ENCODE results near the gene ZNF329.

ZNF329 gene

DNA sequence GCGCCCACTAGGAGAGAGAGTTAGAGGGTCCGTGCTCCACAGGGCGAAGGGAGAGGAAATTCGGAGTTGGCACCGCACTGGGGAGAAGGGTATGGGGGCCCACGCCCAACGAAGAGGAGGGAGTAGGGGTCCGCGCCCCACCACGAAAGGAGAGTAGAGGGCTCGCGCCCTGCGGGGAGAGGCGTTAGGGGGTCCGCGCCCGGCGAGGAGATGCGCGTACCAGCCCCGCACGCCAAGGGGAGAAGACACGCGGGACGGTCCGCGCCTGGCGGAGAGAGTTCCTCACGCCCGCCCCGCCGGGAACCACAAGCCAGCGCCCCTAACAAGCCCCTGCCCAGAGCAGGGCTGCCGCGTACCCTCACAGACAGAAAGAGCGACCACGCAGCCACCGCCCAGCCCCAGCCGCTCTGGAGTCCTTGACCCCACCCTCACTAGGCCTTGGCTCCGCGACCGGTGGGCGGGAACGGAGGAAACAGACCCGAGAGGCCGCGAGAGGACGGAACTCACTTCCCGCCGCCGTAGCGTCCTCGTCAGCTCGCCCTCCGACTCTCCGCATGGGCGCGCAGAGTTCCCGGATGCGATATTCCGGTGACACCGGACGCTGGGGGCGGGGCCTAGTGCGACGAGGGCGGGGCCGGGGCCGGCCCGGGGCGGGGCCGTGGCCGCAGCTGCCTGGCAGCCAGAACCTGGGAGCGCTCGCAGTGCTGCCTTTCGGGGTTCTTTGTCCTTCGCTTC lies 32.6 kb downstream of the ZNF329 start:
- TF ChIP-seq CTCF (IDR thresholded peaks at IDR 0.05; ENCODE audit: insufficient read depth, low read length) (no peak), SPI1 (IDR thresholded peaks at IDR 0.05; ENCODE audit: borderline replicate concordance, low read depth) (no peak)
- DNase-seq (ENCODE audit: low read depth in 1 of 2, low spot score in 1 of 2), result no peak
- no peaks in the 10 kb centered on the region for H3K27me3 ChIP-seq (ENCODE audit: insufficient read depth, poor library complexity, severe bottlenecking)
- no peak overlapping the region for H3K27ac ChIP-seq (replicated peaks)
- H3K4me3 ChIP-seq (replicated peaks; ENCODE audit: insufficient read depth, low read length), result no peak overlapping the region

- TF ChIP-seq SPI1 (IDR thresholded peaks at IDR 0.05; ENCODE audit: borderline replicate concordance, low read depth), result no peak
- TF ChIP-seq GABPA (IDR thresholded peaks at IDR 0.05; ENCODE audit: low read depth), result no peak
- no peaks in the 10 kb centered on the region for H3K27me3 ChIP-seq (ENCODE audit: insufficient read depth, poor library complexity, severe bottlenecking)
- H3K27ac ChIP-seq (replicated peaks), result no peak overlapping the region
- no peak overlapping the region for H3K4me3 ChIP-seq (replicated peaks; ENCODE audit: insufficient read depth, low read length)
- DNase-seq (ENCODE audit: low read depth in 1 of 2, low spot score in 1 of 2), result no peak
These were observed 42.1 kb downstream of the ZNF329 start for GRCh38 chr19:58108546-58108817.

DNA sequence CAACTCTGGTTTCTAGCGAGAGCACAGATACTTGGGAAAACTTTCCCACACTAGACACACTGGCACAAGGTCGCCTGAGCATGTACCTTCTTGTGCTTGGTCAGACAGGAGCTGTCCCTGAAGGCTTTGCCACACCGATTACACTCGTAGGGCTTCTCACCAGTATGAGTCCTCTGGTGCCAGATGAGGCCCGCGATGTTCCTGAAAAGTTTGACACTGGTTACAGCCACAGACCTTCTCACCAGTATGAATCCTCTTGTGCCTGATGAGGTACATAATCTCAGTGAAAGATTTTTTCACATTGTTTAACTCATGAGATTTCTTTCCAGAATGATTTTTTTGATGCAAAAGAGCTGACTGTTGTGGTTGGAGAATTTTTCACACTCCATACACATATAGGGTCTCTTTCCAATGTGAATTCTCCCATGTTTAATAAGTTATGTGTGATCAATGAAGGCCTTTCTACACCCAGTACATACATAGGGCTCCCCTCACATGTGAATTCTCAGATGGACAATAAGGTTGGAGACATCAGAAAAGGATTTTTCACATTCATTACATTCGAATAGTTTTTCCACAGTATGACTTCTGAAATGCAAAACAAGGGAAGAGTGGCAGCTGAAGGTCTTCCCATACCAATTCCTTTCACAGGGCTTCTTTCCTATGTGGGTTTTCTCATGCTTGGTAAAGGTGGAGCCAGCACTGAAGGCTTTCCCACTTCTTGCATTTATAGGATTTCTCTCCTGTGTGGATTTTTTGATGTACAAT lies 42.6 kb downstream of the ZNF329 start:
- TF ChIP-seq, protein P1, sequence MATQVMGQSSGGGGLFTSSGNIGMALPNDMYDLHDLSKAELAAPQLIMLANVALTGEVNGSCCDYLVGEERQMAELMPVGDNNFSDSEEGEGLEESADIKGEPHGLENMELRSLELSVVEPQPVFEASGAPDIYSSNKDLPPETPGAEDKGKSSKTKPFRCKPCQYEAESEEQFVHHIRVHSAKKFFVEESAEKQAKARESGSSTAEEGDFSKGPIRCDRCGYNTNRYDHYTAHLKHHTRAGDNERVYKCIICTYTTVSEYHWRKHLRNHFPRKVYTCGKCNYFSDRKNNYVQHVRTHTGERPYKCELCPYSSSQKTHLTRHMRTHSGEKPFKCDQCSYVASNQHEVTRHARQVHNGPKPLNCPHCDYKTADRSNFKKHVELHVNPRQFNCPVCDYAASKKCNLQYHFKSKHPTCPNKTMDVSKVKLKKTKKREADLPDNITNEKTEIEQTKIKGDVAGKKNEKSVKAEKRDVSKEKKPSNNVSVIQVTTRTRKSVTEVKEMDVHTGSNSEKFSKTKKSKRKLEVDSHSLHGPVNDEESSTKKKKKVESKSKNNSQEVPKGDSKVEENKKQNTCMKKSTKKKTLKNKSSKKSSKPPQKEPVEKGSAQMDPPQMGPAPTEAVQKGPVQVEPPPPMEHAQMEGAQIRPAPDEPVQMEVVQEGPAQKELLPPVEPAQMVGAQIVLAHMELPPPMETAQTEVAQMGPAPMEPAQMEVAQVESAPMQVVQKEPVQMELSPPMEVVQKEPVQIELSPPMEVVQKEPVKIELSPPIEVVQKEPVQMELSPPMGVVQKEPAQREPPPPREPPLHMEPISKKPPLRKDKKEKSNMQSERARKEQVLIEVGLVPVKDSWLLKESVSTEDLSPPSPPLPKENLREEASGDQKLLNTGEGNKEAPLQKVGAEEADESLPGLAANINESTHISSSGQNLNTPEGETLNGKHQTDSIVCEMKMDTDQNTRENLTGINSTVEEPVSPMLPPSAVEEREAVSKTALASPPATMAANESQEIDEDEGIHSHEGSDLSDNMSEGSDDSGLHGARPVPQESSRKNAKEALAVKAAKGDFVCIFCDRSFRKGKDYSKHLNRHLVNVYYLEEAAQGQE (IDR thresholded peaks at IDR 0.05; ENCODE audit: insufficient replicate concordance, low read depth), result no peak
- TF ChIP-seq SPI1 (IDR thresholded peaks at IDR 0.05; ENCODE audit: borderline replicate concordance, low read depth), result no peak
- TF ChIP-seq CTCF (IDR thresholded peaks at IDR 0.05; ENCODE audit: insufficient read depth, low read length), result no peak
- no peak for TF ChIP-seq POLR2AphosphoS5 (IDR thresholded peaks at IDR 0.05; ENCODE audit: low read depth)
- no peak for TF ChIP-seq GABPA (IDR thresholded peaks at IDR 0.05; ENCODE audit: low read depth)
- H3K4me3 ChIP-seq (replicated peaks; ENCODE audit: insufficient read depth, low read length), result no peak overlapping the region
- H3K27ac ChIP-seq (replicated peaks), result no peak overlapping the region
- H3K27me3 ChIP-seq (ENCODE audit: insufficient read depth, poor library complexity, severe bottlenecking), result no peaks in the 10 kb centered on the region
- DNase-seq (ENCODE audit: low read depth in 1 of 2, low spot score in 1 of 2), result no peak

DNA sequence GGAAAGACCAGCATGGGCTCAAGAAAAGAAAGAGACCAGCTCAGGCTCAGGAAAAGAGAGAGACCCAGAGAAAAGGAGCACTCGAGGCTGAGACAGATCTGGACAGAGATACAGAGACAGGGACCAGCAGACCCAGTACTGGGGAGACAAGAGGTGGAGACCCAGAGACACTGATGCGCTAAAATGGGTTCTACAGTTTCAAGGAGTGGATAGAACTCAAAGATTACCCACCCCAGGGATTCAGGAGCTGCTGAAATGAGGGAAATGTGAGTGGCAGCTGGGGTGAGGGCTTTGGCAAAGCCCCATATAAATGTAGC lies 51.9 kb downstream of the ZNF329 start:
- no peak for TF ChIP-seq POLR2AphosphoS5 (IDR thresholded peaks at IDR 0.05; ENCODE audit: low read depth)
- no peak for TF ChIP-seq GABPA (IDR thresholded peaks at IDR 0.05; ENCODE audit: low read depth)
- TF ChIP-seq, protein P1 (IDR thresholded peaks at IDR 0.05; ENCODE audit: insufficient replicate concordance, low read depth), result no peak
- TF ChIP-seq SPI1 (IDR thresholded peaks at IDR 0.05; ENCODE audit: borderline replicate concordance, low read depth), result no peak
- no peak for TF ChIP-seq CTCF (IDR thresholded peaks at IDR 0.05; ENCODE audit: insufficient read depth, low read length)
- H3K27me3 ChIP-seq (ENCODE audit: insufficient read depth, poor library complexity, severe bottlenecking), result no peaks in the 10 kb centered on the region
- no peak for DNase-seq (ENCODE audit: low read depth in 1 of 2, low spot score in 1 of 2)
- H3K4me3 ChIP-seq (replicated peaks; ENCODE audit: insufficient read depth, low read length), result peak overlapping the region; percentile 63
- H3K27ac ChIP-seq (replicated peaks), result peak overlapping the region; percentile 92

Measured in HL-60 (cell line).